DND-41 (cell line): ENCODE data around the gene IL1F10.

Experiments used
- EZH2 ChIP-seq: IDR thresholded peaks from 3 replicates; pipeline ENCODE4 v1.6.1; 2012; ENCODE audit warnings: borderline replicate concordance, low read depth, mild to moderate bottlenecking, moderate library complexity, low read length, inconsistent platforms; ENCODE audit not compliant: severe bottlenecking
- TF ChIP-seq, protein P1 (sequence below): IDR thresholded peaks from 2 replicates; pipeline ENCODE4 v1.5.1; 2012; ENCODE audit warnings: borderline replicate concordance, low read length, moderate library complexity, mild to moderate bottlenecking; ENCODE audit not compliant: poor library complexity, severe bottlenecking; ENCODE audit errors: extremely low read depth

DNA sequence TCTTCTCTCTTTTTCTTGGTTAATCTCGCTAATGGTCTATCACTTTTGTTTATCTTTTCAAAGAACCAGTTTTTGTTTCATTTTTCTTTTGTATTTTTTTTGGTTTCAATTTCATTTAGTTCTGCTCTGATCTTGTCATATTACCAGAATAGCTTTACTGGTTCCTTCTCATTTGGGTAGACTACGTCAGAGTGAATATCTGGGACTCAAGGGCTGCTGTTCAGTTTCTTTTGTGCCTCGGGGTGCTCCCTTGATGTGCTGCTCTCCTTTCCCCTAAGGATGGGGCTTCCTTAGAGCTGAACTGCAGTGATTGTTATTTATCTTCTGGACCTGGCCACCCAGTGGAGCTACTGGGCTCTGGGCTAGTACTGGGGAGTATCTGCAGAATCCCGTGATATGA is 30.3 kb downstream of the IL1F10 start:
- TF ChIP-seq, protein P1, sequence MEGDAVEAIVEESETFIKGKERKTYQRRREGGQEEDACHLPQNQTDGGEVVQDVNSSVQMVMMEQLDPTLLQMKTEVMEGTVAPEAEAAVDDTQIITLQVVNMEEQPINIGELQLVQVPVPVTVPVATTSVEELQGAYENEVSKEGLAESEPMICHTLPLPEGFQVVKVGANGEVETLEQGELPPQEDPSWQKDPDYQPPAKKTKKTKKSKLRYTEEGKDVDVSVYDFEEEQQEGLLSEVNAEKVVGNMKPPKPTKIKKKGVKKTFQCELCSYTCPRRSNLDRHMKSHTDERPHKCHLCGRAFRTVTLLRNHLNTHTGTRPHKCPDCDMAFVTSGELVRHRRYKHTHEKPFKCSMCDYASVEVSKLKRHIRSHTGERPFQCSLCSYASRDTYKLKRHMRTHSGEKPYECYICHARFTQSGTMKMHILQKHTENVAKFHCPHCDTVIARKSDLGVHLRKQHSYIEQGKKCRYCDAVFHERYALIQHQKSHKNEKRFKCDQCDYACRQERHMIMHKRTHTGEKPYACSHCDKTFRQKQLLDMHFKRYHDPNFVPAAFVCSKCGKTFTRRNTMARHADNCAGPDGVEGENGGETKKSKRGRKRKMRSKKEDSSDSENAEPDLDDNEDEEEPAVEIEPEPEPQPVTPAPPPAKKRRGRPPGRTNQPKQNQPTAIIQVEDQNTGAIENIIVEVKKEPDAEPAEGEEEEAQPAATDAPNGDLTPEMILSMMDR = no peak
- TF ChIP-seq EZH2 = no peak
